Measurements from ENCODE around the gene GRID2IP.

GRCh38 chr7:6545398-6546126, 5.7 kb downstream of the GRID2IP start:
- TF ChIP-seq CTCF (IDR thresholded peaks at IDR 0.05) (no peak), ZFX (IDR thresholded peaks at IDR 0.05; ENCODE audit: borderline replicate concordance) (no peak)

Measured in 22Rv1 (cell line).